ENCODE data around the gene CD28.
"Not testable (repeated sequence)": the region's sequence is repeated elsewhere in the genome, so short reads cannot be mapped to it uniquely, and the experiment has no call there.

Gene CD28

DNA sequence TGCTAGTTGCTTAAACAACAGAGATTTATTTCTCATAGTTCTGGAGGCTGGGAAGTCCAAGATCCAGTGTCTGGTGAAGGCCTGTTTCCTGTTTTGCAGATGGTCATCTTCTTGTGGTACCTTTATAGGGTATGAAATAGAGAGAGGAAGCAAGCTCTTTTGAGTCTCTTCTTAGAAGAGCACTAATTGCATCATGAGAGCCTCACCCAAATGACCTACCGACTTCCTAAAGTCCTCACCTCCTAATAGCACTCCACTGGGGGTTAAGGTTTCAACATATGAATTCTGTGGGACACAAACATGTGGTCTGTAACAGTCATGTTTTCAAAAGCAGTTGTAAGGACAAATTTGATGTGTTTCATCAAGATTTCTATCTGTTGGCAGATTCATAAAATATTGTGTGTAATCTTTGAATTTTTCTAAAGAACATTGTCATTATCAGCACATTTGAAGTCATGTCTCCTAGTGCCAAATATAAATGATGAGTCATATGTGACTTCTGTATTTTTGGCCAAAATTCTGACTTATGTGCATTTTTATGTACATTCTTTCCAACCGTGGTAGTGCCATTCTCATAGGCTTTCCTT lies 45.3 kb downstream of the CD28 start:
- DNase-seq, result no peak

DNA sequence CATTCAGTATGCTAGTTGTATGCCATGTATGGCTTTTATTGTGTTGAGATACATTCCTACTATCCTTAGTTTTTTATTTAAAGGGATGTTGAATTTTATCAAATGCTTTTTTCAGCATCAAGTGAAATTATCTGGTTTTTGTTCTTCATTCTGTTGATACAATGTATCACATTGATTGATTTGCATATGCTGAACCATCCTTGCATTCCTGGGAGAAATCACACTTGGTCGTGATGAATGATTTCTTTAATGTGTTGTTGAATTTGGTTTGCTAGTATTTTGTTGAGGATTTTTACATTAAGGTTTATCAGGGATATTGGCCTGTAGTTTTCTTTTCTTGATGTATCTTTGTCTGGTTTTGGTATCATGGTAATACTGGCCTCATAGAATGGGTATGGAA lies 49.7 kb downstream of the CD28 start:
- DNase-seq, result no peak

DNA sequence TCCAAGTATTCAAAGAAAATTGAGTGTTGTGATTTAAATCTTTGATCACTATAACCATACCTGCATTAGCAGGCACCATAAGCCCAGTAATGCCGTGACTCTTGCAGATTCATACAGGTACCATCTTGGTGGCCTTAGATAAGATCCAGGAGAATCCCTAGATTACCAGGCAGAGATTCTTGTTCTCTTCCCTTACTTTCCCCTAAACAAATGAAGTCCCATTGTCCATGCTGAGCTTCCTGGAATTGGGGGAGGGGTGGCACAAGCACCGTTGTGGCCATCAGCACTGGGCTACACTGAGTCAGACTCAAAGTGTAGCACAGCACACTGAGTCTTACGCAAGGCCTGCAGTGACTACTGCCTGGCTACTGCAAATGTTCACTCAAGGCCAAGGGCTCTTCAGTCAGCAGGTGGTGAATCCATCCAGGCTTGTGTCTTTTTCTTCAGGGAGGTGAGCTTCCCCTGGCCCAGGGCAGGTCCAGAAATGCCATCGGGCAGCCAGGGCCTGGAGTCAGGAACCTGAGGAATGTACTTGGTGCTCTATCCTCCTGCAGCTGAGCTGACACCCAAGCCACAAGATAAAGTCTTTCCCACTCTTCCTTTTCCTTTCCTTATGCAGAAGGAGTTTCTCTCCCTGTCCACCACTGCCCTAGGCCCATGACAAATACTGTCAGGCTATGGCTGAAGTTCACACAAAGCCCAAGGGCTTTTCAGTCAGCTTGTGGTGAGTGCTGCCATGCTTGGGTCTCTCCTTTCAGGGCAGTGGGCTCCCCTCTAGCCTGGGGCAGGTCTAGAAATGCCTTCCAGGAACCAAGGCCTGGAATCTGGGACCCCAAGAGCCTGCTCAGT lies 52.6 kb downstream of the CD28 start:
- DNase-seq, result no peak

DNA sequence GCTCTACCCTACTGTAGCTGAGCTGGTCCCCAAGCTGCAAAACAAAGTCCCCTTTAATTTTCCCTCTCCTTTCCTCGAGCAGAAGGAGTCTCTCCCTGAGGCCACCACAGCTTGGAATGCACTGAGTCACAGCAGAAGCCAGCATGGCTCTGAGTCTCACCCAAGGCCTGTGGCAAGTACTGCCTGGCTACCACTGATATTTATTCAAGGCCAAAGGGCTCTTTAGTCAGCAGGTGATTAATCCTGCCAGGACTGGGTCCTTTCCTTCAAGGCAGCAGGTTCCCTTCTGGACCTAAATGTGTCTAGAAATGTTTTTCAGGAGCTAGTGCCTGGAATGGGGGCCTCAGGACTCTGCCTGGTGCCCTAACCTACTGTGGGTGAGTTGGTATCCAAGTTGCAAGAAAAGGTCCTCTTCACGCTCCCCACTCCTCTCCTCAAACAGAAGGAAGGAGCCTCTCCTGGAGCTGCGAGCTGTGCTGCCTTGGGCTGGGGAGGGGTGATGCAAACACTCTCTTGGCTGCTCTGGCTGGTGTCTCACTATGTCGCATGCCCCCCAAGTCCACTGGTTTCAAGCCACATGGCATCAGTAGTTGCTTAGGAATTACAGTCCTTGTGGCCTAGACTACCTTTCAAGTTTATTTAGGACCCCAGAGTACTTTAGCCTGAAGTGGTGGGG lies 53.4 kb downstream of the CD28 start:
- DNase-seq, result no peak

DNA sequence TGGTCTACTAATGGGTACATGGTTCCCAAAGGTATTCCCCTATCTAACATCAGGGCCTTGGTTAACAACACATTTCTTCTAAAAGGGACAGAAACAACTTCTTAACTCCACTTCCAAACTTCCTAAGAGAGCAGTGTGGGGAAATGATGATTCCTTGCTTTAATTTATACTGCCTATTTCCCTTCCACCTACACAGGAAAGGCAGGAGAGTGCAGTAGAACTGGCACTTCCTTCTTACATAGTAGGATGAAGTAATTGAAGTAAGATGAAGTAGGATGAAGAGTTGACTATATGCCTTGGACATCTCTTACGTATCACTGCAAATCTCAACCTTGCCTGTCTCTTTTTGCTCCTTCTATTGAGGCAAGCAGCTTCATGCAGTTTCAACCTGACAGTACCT lies 54.7 kb downstream of the CD28 start:
- no peak for DNase-seq

DNA sequence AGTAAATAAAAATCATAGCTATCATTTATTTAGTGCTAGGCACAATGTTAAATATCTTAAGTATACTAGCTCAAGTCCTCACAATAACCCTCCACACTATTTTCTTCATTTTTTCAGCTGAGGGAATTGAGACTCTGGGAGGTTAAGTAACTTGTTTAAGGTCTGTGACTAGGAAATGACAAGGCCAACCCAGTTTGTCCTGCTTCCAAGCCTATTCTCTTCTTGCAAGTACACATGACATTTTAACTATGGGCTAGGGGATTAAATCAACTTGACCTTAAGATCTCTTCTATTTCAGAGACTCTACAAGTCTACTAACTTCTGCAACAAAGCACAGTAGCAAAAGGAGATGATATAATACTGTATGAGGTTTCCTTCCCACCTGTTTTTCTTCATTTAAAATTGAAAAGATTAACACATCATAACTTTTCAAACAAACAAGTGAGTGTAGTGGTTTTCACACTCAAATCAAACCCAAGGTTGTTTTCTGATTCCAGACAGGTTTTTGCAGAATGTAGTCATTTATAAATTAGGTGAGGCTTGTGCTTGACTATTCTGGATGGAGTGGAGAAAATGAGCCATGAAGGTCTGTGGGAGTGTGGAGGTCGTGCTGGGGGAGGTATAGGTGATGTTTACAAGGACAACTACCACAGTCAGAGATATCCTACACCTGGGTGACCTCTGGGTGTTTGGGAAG lies 57.0 kb downstream of the CD28 start:
- no peak for DNase-seq

DNA sequence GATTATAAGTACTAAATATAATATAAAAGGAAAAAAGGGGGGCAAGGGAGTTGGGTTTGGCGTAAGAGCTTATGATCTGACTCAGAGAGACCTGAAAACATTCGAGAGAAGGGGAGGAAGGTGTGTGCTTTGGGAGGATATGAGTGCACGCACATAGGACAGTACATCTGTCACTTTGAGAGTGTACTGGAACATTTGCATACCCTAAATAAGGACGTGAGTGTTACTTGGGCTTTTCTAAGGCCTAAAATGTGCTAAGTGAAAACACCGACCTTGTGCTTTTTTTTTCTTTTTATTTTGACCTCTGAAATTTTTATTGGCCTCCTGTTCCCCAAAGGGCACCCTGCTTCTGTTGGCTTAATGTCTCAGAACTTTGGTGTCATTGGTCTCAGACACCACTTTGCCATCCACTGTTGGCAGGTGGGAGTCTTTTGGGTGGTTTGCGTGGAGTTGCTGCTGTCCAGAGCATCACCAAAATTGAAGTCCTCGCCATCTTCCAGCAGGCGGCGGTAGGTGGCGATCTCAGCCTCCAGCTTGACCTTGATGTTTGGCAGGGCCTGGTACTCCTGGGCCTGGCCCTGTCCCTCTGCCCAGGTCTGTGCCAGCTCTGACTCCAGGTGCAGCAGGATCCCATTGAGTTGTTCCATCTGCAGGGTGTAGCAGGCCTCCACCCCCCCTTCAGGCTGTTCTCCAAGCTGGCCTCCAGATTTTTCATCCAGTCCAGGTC lies 57.7 kb downstream of the CD28 start:
- DNase-seq, result no peak

DNA sequence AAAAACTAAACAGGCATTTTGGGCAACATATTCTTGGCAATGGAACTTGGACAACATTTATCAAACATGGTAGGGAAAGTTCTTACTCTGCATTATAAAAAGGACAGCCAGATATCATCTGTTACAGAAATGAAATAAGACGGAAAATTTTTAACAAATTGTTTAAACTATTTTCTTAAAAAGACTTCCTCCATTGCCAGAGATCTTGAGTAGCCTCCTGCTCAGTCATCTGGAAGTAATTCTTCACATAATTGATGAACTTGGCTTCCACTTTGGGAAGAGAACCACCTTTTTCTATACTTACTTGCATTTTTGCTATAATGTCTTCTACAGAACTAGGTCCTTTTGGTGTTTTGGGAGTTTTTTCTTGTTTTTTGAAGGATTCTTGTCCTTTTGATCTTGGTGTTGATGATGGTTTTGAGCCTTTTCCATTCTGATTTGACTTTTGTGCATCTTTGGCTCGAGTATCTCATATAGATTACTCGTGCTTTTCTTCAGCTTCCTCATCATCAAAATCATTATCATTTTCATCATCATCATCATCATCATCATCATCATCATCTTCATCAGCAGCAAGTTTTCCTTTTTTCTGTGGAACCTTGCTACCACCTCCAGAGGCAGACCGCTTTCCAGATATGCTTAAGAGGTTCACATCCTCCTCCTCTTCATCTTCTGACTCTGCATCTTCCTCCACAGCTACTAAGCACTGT lies 66.2 kb downstream of the CD28 start:
- no peak for DNase-seq

DNA sequence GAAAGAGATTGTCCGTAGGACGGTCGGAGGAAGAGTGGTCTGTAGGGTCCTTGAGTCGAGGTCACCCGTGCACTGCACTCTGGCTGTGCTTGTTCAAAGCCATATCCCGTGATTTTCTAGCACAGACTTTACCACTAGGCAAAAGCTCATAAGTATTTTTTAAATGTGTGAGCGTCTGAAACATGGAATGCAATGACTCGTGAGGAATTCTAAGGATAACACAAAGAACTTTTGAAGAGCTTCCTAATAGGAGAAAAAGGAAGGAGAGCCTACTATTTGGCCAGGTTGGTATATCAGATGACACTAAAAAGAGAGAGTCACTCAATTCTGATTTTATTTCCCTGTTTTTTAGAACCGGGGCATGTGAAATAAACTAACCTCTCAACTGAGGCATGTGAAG lies 68.3 kb downstream of the CD28 start:
- no peak for DNase-seq

DNA sequence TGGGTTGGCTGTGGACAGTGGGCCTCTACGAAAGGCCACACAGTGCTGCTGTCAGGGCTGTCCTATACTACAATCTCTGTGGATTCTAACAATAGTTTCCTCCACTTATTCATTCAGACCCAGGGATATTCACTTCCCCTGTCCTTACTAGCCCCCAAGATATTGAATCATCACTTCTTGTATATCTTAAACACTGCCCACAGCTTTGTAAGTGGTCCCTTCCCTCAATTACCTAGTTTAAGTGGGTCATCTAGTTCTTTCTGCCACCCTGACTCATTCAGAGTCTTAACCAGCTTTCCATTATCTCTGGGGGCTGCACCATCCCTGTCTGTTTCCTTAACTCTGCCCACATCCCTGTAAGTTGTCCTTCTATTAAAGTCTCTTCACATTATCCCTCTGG lies 69.2 kb downstream of the CD28 start:
- DNase-seq, result no peak

DNA sequence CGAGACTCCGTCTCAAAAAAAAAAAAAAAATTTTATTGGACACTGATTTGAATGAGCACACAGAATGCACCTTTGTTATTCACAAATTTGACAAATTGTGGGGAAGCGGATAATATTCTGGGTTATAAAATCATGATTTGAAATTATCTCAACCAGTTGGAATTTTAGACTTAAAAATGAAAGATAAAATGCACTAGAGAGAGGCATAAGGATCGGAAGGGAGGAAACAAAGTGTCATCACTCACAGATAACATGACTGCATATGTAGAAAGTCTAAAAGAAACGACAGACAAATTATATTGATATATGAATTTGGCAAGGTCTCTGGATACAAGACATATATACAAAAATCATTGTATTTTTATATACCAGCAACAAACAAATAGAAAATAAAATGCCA lies 70.6 kb downstream of the CD28 start:
- DNase-seq, result no peak

DNA sequence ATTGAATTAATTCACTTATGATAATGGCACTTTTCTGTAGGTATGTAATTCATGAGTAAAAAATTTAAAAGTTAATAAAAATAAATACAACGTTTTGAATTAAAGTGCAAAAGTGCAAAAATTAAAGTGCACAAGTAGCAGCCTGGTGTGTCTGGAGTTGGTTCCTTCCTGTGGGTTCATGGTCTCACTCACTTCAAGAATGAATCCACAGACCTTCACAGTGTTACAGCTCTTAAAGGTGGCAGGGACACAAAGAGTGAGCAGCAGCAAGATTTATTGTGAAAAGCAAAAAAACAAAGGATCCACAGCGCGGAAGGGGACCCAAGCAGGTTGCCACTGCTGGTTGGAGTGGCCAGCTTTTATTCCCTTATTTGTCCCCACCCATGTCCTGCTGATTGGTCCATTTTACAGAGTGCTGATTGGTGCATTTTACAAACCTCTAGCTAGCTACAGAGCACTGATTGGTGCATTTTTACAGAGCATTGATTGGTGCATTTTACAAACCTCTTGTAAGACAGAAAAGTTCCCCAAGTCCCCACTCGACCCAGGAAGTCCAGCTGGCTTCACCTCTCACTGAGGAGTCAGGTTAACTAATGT lies 73.1 kb downstream of the CD28 start:
- not testable (repeated sequence) for DNase-seq

DNA sequence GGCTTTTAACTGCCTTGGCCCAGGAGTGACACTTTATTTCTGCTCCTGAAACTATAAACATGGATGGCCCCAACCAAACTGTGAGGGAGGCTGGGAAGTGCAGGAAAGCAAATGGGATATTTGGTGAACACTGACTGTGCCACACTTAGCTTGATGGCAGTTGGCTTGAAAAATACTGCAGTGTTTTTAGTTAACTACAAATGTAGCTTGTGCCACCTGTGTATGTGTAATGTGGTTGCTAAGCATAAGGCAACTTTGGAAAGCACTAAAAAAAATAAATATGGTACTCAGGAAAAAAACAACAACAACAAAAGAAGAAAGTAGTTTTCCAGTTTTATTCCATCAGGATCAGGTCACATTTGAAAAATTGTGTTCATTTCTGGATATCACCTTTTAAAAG lies 73.8 kb downstream of the CD28 start:
- no peak for DNase-seq

DNA sequence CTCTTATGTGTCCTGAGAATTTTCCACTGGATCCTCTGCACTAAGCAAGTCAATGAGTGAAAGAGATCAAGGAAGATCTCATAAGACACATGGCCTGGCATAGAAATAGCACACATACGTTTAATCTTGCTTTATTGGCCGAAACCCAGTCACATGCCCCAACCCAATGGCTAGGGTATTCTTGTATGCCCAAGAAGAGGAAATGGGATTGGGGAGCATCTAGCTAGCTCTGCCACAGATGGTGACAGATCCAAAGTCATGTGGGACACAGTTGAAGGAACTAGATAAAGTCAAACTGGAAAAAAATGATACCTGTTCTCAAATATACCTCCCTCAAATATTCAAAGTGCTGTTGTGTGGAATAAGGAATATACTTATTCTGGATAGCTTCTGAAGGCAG lies 74.7 kb downstream of the CD28 start:
- no peak for DNase-seq

DNA sequence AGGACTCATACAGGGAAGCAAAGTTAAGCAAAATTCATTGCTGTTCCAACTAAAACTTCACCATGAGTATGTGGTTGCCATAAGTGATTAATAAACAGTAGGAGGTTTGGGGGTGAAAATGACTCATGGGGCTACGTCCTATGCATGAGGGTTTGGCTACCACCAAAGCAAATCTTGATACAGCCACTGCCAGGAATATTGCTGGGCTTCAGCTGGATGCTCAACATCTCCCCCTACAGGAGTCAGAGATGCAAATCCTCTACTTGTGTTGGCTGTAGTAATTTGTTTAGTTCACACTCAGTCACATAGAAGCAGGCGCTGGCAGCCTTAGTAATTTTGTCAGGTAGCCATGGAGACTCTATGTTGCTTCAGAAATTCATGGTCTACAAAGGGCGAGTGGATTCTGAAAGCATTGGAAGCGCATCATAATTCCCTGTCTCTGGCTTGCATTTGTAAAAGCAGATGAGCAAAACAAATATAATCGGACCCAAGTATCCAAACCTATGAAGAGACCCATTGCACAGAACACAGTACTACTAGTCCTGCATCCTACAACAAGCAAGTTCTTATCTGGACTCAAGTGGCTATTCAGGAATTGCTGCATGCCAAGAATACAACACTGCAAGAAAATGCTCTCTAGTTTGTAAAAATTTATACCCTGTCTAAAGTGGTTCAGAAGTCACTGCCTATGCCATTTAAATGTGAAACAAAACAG lies 76.0 kb downstream of the CD28 start:
- peak in 3 of 4 experiments; percentile 4 to 24 (median 14) for DNase-seq

DNA sequence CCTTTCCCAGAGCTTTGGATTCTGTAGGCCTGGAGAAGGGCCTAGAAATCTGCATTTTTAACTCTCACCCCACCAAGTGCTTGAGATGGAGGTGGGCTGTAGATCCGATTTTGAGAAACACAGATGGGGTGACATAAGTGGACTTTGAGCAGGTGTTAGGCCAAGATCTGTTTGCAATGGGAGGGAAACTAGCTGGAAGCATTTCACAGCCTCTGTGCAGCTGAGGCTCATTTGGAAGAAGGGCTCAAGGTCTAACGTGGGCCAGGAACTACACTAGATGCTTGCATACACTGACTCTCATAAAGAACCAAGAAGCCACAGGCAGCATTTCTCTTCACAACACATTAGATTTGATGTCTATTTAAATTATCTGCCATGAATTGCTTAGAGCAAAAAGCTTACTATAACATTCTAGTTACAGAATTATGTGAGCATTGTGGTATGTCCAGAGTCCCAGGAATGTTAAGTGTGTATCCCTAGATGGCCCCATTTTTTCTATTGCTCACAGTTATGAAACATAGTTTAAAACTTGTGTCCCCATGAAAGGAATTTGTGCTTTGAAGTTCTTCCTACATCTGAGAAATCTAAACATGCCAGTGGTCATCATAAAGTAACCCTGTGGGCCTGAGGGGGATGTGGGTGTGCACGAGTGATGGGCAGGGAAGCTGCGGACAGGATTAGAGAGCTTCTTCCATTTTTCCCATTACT lies 77.2 kb downstream of the CD28 start:
- no peak for DNase-seq

DNA sequence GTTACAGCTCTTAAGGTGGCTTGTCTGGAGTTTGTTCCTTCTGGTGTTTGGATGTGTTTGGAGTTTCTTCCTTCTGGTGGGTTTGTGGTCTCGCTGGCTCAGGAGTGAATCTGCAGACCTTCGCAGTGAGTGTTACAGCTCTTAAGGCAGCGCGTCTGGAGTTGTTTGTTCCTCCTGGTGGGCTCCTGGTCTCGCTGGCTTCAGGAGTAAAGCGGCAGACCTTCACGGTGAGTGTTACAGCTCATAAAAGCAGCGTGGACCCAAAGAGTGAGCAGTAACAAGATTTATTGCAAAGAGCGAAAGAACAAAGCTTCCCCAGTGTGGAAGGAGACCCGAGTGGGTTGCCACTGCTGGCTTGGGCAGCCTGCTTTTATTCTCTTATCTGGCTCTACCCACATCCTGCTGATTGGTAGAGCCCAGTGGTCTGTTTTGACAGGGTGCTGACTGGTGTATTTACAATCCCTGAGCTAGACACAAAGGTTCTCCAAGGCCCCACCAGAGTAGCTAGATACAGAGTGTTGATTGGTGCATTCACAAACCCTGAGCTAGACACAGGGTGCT lies 78.4 kb downstream of the CD28 start:
- not testable (repeated sequence) for DNase-seq

DNA sequence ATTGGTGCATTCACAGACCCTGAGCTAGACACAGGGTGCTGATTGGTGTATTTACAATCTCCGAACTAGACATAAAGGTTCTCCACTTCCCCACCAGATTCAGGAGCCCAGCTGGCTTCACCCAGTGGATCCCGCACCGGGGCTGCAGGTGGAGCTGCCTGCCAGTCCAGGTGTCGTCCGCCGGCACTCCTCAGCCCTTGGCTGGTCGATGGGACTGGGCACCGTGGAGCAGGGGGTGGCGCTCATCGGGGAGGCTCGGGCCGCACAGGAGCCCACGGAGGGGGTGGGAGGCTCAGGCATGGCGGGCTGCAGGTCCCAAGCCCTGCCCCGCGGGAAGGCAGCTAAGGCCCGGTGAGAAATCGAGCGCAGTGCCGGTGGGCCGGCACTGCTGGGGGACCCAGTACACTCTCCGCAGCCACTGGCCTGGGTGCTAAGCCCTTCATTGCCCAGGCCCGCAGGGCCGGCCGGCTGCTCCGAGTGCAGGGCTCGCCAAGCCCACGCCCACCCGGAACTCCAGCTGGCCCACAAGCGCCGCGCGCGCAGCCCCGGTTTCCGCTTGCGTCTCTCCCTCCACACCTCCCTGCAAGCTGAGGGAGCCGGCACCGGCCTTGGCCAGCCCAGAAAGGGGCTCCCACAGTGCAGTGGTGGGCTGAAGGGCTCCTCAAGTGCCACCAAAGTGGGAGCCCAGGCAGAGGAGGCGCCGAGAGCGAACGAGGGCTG lies 79.1 kb downstream of the CD28 start:
- not testable (repeated sequence) for DNase-seq
